ENCODE measurements around the gene SNED1.

GRCh38 chr2:241070361-241070760 lies 71.9 kb downstream of the SNED1 start:
- TF ChIP-seq ZNF425 (CRISPR knock-in tag; conservative IDR thresholded peaks at IDR 0.05) (no peak), OVOL2 (CRISPR knock-in tag; IDR thresholded peaks at IDR 0.05; ENCODE audit: borderline replicate concordance) (no peak), ETV6 (CRISPR knock-in tag; IDR thresholded peaks at IDR 0.05) (no peak)
- TF ChIP-seq, protein P1, sequence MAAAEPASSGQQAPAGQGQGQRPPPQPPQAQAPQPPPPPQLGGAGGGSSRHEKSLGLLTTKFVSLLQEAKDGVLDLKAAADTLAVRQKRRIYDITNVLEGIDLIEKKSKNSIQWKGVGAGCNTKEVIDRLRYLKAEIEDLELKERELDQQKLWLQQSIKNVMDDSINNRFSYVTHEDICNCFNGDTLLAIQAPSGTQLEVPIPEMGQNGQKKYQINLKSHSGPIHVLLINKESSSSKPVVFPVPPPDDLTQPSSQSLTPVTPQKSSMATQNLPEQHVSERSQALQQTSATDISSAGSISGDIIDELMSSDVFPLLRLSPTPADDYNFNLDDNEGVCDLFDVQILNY (CRISPR knock-in tag; IDR thresholded peaks at IDR 0.05), result no peak
- TF ChIP-seq, protein P2, sequence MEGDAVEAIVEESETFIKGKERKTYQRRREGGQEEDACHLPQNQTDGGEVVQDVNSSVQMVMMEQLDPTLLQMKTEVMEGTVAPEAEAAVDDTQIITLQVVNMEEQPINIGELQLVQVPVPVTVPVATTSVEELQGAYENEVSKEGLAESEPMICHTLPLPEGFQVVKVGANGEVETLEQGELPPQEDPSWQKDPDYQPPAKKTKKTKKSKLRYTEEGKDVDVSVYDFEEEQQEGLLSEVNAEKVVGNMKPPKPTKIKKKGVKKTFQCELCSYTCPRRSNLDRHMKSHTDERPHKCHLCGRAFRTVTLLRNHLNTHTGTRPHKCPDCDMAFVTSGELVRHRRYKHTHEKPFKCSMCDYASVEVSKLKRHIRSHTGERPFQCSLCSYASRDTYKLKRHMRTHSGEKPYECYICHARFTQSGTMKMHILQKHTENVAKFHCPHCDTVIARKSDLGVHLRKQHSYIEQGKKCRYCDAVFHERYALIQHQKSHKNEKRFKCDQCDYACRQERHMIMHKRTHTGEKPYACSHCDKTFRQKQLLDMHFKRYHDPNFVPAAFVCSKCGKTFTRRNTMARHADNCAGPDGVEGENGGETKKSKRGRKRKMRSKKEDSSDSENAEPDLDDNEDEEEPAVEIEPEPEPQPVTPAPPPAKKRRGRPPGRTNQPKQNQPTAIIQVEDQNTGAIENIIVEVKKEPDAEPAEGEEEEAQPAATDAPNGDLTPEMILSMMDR (IDR thresholded peaks at IDR 0.05), result no peak
- TF ChIP-seq, protein P3, sequence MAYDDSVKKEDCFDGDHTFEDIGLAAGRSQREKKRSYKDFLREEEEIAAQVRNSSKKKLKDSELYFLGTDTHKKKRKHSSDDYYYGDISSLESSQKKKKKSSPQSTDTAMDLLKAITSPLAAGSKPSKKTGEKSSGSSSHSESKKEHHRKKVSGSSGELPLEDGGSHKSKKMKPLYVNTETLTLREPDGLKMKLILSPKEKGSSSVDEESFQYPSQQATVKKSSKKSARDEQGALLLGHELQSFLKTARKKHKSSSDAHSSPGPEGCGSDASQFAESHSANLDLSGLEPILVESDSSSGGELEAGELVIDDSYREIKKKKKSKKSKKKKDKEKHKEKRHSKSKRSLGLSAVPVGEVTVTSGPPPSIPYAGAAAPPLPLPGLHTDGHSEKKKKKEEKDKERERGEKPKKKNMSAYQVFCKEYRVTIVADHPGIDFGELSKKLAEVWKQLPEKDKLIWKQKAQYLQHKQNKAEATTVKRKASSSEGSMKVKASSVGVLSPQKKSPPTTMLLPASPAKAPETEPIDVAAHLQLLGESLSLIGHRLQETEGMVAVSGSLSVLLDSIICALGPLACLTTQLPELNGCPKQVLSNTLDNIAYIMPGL (CRISPR knock-in tag; IDR thresholded peaks at IDR 0.05), result no peak
